GM21526 (cell line): ENCODE data around the gene DLX3.

Experiments used
- ATAC-seq: cut with Tn5 transposase; IDR thresholded peaks from one replicate; pipeline ENCODE4 v1.9.1; 2021; ENCODE audit warnings: moderate library complexity; ENCODE audit not compliant: unreplicated experiment, low FRiP score

Gene DLX3

DNA sequence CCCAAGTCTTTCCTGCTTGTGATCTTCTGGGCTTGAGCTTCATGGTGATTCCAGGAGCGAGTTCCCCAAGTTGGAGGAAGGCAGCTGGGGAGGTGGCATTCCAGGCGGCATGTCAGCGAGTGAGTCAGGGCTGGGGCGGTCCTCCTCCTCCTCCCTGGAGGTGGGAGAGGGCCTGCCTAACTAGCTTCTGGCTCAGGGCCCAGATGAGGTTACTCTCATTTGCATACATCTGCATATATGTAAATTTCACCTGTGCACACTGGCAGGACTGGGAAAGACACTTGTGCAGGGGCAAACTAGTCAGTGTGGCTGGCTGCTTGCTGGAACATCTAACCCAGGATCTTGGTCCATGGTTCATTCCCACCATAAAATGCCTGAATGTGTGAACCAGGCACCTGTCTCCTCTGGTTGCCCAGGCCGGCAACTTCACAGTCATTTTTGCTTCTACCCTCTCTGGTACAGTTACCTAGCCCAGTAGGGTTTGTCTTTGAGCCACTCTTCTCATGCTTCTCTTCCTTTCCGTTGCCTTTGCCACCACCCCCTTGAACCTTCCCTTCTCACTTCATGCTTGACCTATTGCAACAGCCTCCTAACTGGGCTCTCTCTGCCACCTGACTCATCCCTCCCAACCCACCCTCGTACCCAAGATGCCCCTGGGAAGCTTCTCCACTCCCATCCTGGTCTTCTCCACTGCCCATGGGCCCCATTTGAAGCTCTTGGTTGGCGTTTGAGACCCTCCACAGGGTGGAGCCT is 35.7 kb downstream of the DLX3 start:
- no peak for ATAC-seq

DNA sequence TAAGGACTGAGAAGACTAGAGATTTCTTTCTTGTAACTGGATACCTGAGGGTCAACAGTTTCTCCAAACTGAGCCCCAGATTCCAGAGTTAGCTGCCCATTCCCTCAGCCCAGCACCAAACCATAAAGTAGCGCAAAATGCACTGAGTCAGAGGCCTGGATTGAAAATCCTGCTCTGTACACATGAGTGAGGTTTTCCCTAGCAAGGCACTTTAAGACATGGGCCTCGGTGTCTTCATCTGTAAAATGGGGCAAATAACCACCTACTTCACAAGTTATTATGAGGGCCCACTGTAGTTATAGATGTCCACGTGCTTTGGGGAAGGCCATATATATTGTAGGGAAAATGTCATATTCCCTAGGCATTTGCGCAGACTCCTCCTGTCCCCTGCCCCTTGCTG is 36.3 kb downstream of the DLX3 start:
- ATAC-seq: no peak

DNA sequence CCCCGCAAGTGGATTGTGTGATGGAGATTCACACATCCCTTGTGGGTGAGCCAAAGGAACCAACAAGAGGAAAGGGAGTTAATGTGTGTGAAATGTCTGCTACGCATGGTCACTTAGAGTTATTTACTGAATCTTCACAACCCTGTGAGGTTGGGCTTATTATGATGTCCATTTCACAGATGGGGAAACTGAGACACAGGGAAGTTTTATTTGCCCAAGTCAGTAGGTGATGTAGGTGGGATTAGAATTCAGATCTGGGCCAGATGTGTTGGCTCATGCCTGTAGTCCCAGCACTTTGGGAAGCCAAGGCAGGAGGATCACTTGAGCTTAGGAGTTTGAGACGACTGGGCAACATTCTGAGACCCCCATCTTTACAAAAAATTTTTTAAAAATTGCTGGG is 37.7 kb downstream of the DLX3 start:
- no peak for ATAC-seq

DNA sequence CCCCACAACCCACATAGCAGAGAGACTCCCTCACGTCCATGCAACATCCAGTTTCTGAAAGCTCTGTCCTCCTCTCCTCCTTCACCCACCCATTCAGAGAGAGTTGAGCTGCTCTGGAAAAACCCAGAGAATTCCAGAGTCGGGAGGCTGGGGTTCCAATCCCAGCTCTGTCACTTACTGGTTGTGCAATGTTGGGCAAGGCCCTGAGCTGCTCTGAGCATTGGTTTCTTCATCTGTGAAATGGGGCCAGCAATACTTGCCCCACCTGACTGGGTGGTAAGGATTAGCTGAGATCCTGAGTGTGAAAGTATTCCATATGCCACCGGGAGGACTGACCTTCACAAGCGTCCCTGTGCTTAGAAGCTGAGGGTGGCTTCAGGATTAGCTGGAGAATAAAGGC is 38.2 kb downstream of the DLX3 start:
- ATAC-seq: no peak

DNA sequence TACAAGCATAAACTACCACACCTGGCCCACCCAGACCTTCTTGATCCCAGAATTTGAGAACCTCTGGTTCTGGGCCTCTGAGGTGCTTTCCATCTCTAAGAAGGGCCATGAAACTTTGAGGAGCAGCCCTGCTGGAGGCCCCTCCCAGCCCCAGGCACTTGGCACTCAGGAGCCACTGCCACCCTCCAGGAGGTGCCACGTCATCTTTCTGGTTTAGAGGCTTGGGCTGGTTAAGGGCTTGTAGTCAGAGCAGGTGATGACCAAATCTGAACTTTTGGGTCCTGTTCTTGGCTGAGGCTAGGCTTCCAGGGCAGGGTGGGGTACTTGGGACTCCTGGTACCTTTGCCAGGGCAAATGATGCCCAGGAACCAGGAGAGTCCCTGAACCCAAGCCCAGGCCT is 39.9 kb downstream of the DLX3 start:
- ATAC-seq: no peak

DNA sequence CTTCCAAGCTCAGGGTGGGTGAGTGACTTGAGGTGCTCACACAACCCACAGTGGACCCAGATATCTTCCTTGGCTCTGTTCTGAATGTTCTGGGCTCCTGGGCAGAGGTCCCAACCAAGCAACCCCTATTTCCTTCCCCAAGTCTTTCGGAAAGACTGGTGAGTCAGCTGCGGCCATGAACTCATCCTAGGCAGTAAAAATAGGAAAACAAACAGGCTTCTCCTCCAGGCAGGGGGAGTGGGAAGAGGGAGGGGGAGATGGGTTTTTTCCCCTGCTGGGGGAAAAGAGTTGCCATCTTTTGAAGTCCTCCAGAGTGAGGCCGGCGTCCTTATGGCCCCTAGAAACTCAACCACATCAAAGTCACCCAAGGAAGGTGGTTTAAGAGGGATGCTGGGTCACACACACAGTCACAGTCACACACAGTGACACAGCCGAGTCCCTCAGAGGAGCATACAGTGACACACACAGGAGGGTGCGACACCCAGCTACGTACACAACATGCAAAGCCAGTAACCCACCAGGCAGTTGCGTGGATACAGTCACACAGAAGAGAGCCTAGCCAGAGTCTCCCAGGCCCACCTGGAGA is 42.0 kb downstream of the DLX3 start:
- no peak for ATAC-seq

DNA sequence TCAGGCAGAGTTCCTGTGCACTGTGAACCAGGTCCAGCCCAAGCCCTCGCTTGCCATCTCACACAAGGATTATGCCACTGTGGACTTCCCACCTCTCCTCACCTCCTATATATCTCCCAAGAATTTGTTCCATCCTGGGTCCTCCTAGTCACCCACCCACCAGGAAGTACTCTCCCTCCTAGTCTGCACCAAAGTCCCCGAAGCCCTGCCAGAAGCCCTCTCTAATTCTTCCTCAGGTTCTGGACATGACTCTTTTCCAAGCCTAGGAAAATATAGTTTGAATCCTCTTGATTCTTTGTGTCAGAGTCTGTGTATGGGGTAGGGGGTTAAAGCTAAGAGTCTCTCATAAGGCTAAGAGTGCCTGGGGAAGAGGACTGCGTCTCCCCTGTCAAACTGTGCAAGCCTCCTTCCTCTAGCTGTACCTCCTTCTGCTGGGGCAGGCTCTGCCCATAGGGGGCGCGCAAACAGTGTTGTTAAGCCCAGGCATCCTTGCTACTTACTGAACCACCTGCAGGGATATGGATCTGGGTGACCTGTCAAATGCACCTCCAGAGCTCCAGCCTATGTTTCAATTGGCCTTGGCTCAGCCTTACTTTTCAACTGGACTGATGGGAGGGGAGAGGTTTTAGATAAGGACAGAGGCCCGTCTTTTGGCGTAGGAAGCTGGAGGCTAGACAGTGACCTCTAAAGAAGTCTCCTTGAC is 42.7 kb downstream of the DLX3 start:
- ATAC-seq: no peak

DNA sequence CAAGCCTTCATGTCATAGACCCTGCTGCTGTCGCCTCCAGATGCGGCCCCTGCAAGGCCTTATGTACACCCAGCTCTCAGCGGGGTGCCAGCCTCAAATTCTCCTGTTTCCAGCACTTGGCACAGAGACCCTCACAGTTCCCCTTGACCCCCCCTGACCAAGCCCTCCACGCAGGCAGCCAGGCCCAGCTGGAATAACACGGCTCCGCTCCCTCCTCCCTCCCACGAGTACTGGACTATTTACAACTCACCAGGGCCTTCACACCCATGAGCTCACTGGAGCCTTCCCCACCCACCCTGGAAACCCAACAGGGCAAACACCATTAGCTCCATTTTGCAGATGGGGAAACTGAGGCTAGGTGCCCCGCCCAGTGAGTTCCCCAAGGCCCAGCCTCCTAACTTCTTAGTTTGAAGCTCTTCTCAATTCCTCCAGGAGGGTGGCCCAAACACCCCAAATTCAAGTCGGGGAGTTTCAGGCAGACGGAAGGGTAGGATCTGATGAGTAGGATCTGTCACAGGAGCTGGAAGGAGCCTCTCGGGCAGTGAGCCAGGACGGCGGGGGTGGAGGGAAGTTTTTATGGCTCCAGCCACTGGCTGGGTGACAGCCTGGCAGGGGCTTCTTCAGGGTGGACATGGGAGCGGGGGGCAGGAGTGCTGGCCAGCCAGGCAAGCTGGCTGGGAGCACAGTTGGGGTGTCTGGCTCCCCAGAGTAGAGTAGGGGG is 43.5 kb downstream of the DLX3 start:
- no peak for ATAC-seq

DNA sequence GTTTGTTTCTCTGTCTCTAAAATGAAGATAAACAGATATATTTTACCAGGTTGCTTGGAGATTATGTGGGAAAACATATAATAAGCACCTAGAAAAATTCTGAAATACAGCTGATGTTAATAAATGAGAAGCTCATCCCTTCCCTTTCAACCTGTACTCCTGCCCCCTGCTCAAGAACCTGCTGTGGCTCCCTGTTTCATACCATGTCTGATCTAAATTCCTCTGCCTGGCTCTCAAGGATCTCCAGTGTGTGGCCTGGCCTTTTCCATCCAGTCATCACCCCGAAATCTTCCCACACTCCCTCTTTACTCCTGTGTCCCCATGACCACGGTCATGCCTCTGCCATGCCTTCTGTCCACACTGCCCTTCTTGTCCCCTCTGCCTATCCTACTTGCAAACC is 45.4 kb downstream of the DLX3 start:
- no peak for ATAC-seq

DNA sequence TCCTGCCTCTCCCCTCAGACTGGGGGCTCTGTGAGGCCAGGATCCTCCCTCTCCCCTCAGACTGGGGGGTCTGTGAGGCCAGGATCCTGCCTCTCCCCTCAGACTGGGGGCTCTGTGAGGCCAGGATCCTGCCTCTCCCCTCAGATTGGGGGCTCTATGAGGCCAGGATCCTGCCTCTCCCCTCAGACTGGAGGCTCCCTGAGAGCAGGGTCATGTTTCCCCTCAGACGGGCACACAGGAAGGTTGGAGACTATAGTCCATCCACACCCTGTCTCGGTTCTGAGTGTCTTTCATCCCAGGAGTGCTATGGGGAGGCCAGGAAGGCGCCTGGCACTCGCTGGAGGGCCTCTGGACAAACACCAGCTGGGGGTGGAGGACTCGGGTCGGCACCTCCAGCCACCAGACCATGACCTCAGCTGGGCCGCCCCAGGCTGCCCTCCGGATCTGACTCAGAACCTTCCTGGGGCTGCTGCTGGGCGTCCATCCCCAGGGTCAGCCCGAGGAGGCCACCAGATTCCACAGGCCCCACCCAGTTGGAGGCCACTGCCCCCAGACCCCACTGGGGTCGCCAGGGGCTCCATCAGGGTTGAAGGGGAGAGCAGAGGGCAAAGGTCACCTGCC is 48.0 kb downstream of the DLX3 start:
- ATAC-seq: no peak

DNA sequence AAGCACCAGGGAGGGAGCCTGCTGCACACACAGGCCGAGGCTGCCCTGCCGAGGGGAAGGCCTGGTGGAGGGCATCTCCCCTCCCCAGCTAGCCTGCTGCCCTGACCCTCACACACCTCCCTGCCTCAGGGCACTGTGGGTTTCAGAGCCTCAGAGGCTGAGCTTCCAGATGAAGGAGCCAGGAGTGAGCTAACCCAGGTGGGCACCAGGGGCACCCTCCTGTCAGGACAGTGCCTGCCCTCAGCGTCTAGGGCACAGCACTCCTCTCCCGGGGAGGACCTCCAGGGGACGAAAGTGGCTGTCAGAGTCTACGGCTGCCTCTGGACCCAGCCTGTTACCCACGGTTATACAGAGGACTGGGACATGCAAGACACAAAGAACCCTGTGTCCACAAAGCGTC is 48.8 kb downstream of the DLX3 start:
- no peak for ATAC-seq

DNA sequence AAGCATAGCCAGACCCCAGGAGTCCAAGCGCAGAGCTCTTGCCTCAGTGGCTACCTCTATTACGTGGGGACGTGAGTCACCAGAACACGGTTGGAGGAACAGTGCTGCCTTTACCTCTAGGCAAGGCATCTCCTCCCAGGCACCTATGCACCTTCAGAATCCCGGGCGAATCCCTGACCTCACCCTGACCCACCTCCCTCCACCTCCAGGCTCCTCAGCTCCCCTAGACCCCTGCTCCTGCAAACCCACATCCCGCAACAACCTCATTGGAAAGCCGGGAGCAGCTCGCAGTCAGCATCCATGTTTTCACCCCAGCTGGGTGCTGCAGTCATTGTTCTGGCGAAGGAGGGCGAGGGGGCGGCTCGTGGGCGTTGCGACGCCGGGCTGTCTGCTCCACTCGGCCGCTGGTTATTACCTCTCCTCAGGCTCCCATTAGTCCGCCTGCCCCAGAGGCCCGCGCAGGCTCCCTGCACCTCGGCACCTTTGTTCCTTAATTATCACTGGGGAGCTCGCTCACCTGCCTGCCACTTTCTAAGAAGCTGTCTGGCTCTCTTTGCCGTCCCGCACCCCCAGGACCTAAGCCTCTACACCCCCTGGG is 50.7 kb downstream of the DLX3 start:
- no peak for ATAC-seq

DNA sequence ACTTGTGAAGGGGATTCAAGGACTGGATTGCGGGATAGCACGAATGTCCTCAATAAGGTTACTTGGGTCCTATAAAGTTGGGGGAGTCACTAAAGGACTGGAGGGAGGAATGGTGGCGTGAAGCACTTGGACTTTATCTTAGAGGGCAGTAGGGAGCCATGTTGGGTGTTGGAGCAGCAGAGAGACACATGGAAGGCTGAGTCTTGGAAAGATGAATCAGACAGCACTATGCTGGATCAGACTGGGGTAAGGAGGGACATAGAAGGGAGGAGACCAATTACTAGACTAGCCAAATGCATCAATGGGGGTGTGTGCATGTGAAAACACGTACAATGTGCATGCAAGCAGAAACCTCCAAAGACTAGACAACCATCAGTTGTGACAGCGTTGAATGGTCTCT is 52.1 kb downstream of the DLX3 start:
- no peak for ATAC-seq

DNA sequence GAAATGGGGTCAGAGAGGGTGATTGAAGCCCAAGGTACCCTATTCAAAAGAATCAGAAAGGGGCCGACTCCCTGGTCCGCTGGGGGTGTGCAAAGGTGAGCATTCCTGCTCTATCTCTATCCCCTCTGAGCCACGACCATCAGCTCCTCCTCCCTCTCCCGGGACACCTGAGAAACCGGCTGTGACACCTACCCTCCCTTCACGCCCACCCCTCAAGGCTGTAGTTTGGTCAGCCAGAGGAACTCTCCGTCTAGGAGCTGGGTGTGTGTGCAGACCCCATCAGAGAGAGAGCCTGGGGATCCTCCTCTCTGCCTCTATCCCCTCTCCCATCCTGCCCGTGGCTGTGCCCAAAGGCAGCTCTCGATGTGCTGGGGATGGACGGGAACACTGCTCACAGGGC is 53.6 kb downstream of the DLX3 start:
- no peak for ATAC-seq
